ENCODE results near the gene CCDC88B. TPM values are rescaled to one million over a fixed set of nuclear protein-coding genes. Genes with fewer than 3 reads are reported as not detected.

CCDC88B gene
- total RNA-seq, 1 experiment from 2014 or later: 14.7 TPM

DNA sequence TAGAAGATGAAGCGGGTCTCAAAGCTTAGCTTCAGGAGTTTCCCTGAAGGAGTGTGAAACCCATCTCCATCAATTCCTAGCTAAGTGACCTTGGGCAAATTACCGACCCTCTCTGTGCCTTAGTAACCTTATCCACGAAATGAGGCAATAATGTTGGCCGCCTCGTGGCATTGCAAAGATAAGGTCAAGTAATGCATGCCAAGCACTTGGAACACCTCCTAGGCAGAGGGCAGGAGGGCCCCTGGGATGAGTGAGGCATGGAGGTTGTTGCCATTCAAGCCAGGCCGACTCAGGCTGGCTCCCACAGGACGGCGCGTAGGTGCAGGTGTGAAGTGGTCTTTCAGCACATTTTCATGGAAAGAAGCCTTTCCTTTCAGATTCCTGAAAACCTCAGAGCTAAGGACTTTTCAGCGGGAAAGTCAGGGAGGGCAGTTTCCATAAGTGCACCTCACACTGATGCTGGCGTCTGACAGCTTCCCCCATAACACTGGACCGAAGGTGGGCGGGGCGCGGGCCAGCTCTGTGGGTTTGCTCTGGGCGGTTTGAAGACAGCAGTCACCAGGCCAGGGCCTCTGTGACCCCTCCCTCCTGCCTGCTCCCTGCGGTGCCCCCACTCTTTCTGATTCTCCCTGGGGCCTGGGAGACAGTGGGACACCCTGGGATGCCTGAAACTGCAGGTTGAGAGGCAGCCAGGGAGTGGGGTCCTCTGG is 44.2 kb downstream of the CCDC88B start:
- CTCF ChIA-PET: interaction anchor here (1.3 kb wide), 1 partner anchor 28 kb away, joined by 4 read pairs; no protein-coding TSS in a partner anchor
- peak overlapping the region; percentile 39 for H3K4me2 ChIP-seq (ENCODE audit: low read length)
- no peak overlapping the region for H3K9ac ChIP-seq (ENCODE audit: low read length)
- POLR2A ChIA-PET: interaction anchor here (1.4 kb wide), 1 partner anchor 11 kb away, joined by 3 read pairs; no protein-coding TSS in a partner anchor
- H3K27ac ChIP-seq (ENCODE audit: low read depth, low read length): no peak overlapping the region
- no peak overlapping the region for H2AFZ ChIP-seq (ENCODE audit: low read depth, low read length, poor library complexity, severe bottlenecking)
- no TSS peak for BruUV-seq (replicated peaks)
- no peak overlapping the region for H3K4me3 ChIP-seq (replicated peaks in 1 of 2; ENCODE audit: low read depth in 1 of 2, low read length in 2 of 2)
- DNase-seq (ENCODE audit: low read depth, low spot score) (no peak), ATAC-seq (no peak)
- no peaks in the 10 kb centered on the region for H3K79me2 ChIP-seq (ENCODE audit: insufficient read depth, low read length)
- TF ChIP-seq ATF3 (IDR thresholded peaks at IDR 0.05) (no peak), SIN3A (IDR thresholded peaks at IDR 0.05; ENCODE audit: low read depth) (no peak), EZH2 (IDR thresholded peaks at IDR 0.05) (no peak), CEBPB (IDR thresholded peaks at IDR 0.05; ENCODE audit: low read depth) (no peak), YY1 (IDR thresholded peaks at IDR 0.05; ENCODE audit: extremely low read depth, insufficient replicate concordance, low read depth, low read length) (no peak), CTCF (IDR thresholded peaks at IDR 0.05 in 2 of 3, conservative IDR thresholded peaks at IDR 0.05 in 1 of 3; ENCODE audit: borderline replicate concordance in 1 of 3, insufficient read depth in 1 of 3, low read depth in 2 of 3, low read length in 2 of 3) (no peak), ZNF274 (IDR thresholded peaks at IDR 0.05; ENCODE audit: low read depth, low read length) (no peak), CBX3 (IDR thresholded peaks at IDR 0.05; ENCODE audit: low read depth) (no peak), MAX (IDR thresholded peaks at IDR 0.05) (no peak), EGR1 (IDR thresholded peaks at IDR 0.05; ENCODE audit: low read depth) (no peak)
- H3K36me3 ChIP-seq (ENCODE audit: control insufficient read depth in 1 of 2, insufficient read depth in 2 of 2, low read length in 2 of 2): no peaks in the 10 kb centered on the region
- intact Hi-C loops (cut with micrococcal nuclease): no loop called here
- RAD21 ChIA-PET (ENCODE audit: low non-redundant PET in 1 of 2, low total read pairs in 2 of 2, uncharacterized antibody in 2 of 2, unreplicated experiment in 2 of 2): no interaction called here
- no peaks in the 10 kb centered on the region for H3K9me2 ChIP-seq (ENCODE audit: insufficient read depth)
- peaks cover 8 to 35% of the 10 kb centered on the region in 2 experiments for H3K4me1 ChIP-seq (ENCODE audit: control insufficient read depth in 1 of 2, insufficient read depth in 2 of 2, low read length in 2 of 2)
- no peaks in the 10 kb centered on the region for H3K9me3 ChIP-seq (ENCODE audit: control insufficient read depth in 1 of 2, insufficient read depth in 1 of 2, low read depth in 1 of 2, low read length in 2 of 2)
- no peaks in the 10 kb centered on the region for H4K20me1 ChIP-seq (ENCODE audit: insufficient read depth)
- H3K27me3 ChIP-seq (ENCODE audit: insufficient read depth, low read length): no peaks in the 10 kb centered on the region

Measured in HCT116 (cell line).